ENCODE results near the gene SOST.

DNA sequence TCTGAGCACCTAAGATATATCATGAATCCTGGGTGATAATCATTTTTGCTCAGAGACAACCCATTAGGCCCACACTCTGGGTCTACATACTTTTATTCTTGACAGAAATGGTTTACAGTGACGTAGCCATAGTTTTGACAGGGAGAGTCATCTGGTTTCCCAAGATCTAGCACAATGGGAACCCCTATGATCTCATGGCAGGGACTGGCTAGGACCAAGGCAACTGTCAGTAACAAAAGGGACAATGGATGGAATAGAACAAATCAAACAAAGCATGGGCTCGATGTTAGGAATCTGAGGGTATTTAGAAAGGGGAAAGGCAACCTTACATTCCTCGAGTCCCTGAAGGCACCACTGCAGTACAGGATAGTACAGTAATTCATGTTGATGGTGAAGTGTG lies 42.1 kb upstream of the SOST start:
- TF ChIP-seq HOXA7 (CRISPR knock-in tag; IDR thresholded peaks at IDR 0.05): no peak
- TF ChIP-seq ZNF302 (CRISPR knock-in tag; IDR thresholded peaks at IDR 0.05): no peak
- TF ChIP-seq, protein P1, sequence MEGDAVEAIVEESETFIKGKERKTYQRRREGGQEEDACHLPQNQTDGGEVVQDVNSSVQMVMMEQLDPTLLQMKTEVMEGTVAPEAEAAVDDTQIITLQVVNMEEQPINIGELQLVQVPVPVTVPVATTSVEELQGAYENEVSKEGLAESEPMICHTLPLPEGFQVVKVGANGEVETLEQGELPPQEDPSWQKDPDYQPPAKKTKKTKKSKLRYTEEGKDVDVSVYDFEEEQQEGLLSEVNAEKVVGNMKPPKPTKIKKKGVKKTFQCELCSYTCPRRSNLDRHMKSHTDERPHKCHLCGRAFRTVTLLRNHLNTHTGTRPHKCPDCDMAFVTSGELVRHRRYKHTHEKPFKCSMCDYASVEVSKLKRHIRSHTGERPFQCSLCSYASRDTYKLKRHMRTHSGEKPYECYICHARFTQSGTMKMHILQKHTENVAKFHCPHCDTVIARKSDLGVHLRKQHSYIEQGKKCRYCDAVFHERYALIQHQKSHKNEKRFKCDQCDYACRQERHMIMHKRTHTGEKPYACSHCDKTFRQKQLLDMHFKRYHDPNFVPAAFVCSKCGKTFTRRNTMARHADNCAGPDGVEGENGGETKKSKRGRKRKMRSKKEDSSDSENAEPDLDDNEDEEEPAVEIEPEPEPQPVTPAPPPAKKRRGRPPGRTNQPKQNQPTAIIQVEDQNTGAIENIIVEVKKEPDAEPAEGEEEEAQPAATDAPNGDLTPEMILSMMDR (IDR thresholded peaks at IDR 0.05): no peak
- no peak for TF ChIP-seq JUN (IDR thresholded peaks at IDR 0.05)
- no peak for TF ChIP-seq MAFK (IDR thresholded peaks at IDR 0.05; ENCODE audit: partially characterized antibody)
- TF ChIP-seq, protein P2, sequence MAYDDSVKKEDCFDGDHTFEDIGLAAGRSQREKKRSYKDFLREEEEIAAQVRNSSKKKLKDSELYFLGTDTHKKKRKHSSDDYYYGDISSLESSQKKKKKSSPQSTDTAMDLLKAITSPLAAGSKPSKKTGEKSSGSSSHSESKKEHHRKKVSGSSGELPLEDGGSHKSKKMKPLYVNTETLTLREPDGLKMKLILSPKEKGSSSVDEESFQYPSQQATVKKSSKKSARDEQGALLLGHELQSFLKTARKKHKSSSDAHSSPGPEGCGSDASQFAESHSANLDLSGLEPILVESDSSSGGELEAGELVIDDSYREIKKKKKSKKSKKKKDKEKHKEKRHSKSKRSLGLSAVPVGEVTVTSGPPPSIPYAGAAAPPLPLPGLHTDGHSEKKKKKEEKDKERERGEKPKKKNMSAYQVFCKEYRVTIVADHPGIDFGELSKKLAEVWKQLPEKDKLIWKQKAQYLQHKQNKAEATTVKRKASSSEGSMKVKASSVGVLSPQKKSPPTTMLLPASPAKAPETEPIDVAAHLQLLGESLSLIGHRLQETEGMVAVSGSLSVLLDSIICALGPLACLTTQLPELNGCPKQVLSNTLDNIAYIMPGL (CRISPR knock-in tag; IDR thresholded peaks at IDR 0.05; ENCODE audit: borderline replicate concordance): no peak
- no peak for TF ChIP-seq MYC (IDR thresholded peaks at IDR 0.05; ENCODE audit: borderline replicate concordance, low read length)
- TF ChIP-seq POLR2A (IDR thresholded peaks at IDR 0.05; ENCODE audit: low read length): no peak
- no peak for TF ChIP-seq RAD21 (conservative IDR thresholded peaks at IDR 0.05 in 1 of 2, IDR thresholded peaks at IDR 0.05 in 1 of 2)
- no peak for TF ChIP-seq SMC3 (IDR thresholded peaks at IDR 0.05)
- TF ChIP-seq JUNB (IDR thresholded peaks at IDR 0.05): no peak
